Stimulated activated CD4-positive, alpha-beta T cell treated with anti-CD3 and anti-CD28 coated beads, Interleukin-1b, Interleukin-23, amount 100 ng/mL, for 1 hour (primary cell): Measurements from ENCODE around the gene ARHGEF17.

Experiments used
- DNase-seq, 2 donors: peaks; one replicate each; pipeline ENCODE4 v3.0.0-alpha.2; 2020; ENCODE audit warnings: low read depth in 2 of 2

The ARHGEF17 gene

GRCh38 chr11:73393011-73393380 is 84.9 kb downstream of the ARHGEF17 start:
- no peak for DNase-seq

DNA sequence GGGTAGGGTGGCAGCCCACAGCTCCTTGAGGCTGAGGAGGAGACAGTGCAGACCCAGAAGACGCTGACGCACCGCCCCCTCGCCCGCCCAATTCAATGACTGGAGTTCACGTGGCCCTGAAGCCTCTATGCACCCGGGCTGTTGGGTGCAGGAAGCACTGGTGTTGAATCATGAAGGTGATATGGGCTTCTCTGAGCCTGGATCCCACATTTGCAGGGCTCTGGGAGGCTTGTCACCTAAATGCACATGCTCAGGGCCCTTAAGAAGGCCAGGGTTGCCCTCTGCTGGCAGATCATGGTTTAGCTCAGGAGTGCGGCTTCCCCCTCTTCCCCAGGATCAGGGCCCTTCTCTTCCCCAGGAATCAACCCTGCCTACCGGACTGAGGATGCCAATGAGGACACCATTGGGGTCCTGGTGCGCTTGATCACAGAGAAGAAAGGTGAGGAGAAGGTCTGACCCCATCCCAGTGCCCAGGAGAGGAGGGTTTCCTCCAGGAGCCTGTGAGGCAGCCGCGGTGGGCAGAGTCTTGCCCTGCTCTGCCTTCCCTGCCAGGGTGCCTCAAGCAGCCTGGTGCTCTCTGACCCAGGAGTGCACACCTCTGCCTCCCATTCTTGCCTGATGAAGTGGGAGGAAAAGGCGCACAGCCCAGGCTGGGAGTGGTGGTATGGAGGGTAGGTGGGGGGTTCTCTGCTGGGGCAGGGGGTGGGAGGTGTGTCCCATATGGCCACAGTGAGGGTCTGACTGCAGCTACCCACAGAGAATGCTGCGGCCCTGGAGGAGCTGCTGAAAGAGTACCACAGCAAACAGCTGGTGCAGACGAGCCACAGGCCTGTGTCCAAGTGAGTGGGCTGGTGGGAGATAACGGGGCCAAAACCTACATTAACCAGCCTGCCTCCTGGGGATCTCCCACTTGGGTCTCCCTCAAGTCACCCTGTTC is 85.7 kb downstream of the ARHGEF17 start:
- peak; percentile 36 to 44 for DNase-seq

DNA sequence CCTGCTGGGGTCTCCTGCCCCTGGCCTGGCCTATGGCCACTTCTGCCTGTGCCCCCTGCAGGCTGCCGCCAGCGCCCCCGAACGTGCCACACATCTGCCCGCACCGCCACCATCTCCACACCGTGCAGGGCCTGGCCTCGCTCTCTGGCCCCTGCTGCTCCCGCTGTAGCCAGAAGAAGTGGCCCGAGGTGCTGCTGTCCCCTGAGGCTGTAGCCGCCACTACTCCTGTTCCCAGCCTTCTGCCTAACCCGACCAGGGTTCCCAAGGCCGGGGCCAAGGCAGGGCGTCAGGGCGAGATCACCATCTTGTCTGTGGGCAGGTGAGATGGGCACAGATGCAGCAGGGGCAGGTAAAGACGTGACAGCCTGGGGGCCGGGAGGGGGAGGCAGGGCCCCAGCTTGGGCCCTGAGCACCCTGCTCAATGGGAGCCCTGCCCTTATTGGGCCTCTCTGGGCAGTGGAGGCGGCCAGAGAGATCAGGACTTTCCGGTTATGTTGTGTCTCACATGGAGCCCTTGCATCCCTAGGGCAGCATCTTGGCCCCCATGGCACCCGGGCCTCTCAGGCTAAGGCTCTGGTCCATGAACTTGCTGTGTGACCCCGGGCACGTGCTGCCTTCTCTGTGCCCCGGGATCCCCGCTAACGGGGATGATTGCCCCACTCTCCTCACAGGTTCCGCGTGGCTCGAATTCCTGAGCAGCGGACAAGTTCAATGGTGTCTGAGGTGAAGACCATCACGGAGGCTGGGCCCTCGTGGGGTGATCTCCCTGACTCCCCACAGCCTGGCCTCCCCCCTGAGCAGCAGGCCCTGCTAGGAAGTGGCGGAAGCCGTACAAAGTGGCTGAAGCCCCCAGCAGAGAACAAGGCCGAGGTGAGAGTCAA is 86.6 kb downstream of the ARHGEF17 start:
- DNase-seq: no peak

- no peak for DNase-seq
Measured at GRCh38 chr11:73395297-73396208, 87.5 kb downstream of the ARHGEF17 start.

DNA sequence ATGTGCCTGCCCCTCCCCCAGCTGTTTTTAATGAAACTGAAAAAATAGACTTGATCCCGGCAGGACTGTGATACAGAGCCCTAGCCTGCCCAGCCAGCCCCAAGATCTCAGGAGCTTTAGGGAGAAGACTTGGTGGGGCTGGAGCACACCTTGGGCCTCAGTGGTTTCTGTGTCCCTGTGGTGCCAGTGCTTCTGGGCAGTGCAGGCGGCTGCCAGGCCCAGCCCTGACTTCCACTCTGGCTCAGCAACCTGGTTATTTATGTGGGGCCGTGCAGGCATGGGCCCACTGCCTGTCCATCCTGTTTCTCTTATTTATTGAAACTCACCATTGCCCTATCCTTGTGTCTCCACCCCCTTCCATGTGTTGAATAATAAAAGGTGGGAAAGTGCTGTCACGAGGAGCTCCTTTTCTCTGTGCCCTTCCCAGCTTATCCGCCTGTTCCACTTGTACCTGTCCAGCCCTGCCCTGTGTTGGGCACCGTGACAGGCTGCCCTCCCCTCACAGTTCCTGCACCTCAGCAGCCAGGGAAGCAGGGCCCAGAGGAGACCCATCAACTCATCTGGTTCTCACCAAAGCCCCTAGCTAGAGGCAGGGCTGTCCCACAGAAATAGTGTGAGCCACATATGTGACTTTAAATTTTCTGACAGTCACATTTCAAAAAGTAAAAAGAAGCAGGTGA is 88.3 kb downstream of the ARHGEF17 start:
- no peak for DNase-seq

GRCh38 chr11:73396985-73397384 is 88.9 kb downstream of the ARHGEF17 start:
- DNase-seq: no peak

DNA sequence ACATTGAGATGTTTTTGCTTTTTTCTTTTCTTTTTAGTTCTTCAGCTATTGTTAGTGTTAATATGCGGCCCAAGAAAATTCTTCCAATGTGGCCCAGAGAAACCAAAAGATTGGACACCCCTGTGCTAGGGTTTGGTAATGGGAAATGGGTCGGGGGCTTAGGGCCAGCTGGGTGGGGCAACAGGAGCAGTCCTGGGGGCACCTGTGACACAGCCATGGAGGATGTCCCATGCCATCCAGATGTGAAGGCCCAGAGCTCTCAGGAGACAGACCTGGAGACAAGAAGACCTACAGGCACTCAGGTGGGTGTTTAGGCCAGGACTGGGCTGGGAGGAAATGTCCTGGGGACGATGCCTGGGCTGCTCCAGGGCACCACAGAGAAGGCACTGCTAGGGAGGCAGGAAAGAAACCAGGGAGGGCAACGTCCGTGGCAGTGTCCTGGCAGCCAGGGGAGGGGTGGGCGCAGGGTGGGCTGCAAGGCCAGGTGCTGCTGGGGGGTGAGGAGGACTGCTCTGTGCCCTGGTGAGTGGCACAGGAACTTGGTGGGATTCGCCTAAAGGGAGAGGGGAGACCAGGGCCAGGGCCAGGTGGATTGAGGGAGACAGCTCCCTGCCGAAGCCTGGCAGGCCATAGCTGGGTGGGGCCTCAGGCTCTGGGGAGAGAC is 89.5 kb downstream of the ARHGEF17 start:
- DNase-seq: no peak

- no peak for DNase-seq
Measured at GRCh38 chr11:73398132-73398526, 90.1 kb downstream of the ARHGEF17 start.

GRCh38 chr11:73398721-73399120 is 90.6 kb downstream of the ARHGEF17 start:
- no peak for DNase-seq

DNA sequence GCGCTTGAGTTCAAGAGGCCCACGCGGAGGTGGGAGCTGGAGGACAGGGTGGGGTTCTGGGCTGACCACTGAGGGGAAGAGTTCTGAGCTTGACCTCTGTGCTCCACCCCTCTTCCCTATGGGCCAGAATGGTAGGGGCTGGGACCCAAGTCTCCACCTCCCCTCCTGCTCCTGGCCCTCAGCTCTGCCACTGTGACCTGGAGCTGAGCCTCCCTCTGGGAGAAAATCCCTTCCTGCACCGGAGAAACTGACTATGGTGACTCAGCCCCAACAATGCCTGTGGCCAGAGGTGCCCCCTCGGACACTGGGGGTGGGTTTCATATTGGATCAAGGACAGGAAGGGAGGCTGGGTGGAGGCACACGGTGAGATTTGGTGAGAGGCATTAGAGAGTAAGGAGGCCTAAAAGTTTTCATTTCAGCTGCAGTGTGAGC is 91.1 kb downstream of the ARHGEF17 start:
- no peak for DNase-seq

GRCh38 chr11:73399636-73400035 is 91.6 kb downstream of the ARHGEF17 start:
- DNase-seq: no peak

- DNase-seq: no peak
Measured at GRCh38 chr11:73400293-73400692, 92.2 kb downstream of the ARHGEF17 start.

- no peak for DNase-seq
Measured at GRCh38 chr11:73401217-73401923, 93.3 kb downstream of the ARHGEF17 start.

DNA sequence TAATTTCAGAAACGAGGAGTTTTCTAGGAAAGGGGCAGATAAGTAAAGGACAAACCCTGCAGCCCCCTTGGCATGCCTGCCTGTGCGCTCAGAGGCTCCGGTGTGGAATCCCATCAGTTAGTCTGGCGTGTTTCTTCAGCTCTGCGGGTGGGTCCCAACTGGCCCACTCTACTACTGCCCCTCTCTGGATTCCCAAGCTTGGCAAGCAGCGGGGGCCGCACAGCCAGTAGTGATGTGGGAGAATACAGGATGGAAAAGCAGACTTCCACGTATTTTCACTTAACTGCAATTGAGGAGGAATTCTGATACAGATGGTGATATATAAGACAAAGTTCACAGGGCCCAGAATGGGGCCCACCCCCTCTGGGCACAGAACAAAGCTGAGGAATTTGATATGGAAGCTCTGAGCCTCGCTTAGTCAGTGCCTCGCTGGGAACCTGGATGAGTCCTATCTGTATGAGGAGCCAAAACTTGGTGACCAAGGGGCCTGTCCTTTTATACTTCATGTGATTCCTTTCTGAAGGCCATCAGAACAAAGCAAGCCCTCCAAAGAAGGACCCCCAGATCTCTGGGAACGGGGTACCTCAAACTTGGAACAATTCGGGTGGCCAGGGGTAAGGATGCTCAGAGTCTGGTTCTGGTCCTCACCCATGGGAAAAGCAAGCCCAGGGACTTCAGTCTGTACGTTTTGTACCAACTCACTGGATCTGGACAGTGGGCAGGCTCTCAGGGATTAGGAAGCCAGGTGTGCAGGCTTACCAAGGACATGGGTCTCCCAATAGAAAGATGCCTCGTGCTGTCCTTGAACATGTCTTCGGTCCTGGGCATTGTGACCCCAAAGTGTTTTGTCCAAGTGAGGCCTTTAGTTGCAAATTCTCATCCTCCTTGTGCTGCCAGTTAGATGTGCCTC is 94.1 kb downstream of the ARHGEF17 start:
- DNase-seq: no peak

GRCh38 chr11:73402834-73403185 is 94.7 kb downstream of the ARHGEF17 start:
- no peak for DNase-seq

- DNase-seq: no peak
Measured at GRCh38 chr11:73403541-73403940, 95.5 kb downstream of the ARHGEF17 start.

DNA sequence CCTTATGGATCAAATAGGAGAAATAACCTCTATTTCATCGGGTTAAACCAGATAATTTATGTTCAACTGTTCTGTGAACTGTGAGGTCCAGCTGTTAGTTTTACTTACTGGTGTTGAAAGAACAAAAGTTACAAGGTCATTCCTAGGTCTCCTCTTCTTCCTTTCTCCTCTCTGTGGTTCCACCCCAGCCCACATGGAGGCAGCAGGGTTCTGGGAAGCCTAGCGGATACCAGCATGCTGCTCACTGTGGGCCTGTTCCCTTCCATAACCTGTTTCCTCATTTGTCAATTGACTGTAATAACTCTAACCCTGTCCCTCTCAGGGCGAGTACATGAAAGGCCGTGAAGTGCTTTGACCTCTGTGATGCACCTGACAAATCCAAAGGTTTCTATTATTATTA is 96.0 kb downstream of the ARHGEF17 start:
- no peak for DNase-seq

DNA sequence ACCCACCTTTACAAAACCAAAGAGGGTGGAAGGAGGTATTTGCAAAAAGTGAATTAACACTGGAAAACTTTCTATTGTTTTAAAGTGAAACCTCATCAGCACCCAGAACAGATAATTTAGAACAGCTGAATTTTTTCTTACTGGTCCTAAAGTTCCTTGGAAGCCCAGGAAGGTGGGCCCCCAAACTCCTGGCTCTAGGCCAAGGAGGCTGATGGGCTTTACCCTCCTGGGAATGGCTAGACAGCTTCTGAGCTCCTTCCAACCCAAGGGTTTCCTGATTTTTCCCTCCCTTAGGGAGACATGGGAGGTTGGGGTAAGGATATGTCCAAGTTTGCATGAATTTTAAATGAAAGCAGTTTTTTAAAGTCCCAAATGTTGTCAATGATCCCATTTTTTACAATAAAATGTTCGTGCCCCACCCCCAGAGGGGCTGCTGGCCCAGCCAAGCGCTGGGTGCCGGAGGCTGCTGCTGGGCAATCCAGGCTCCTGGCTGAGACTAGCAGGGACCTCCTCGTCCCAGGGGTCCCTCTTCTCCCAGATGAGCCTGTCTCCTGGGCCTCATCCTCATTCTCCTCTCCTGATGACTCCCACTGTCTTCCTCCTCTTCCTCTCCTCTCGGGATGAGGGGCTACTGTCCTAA is 96.5 kb downstream of the ARHGEF17 start:
- DNase-seq: no peak
